RWPE2 (cell line): Measurements from ENCODE around the gene RING1.

Source experiments
- ATAC-seq: fragments of 200-7000 bp; cut with Tn5 transposase; 3 replicates; pipeline ENCODE4 v1.9.1; 2021; ENCODE audit warnings: low read depth
- DNase-seq: peaks from one replicate; pipeline ENCODE4 v3.0.0-alpha.2; 2020; ENCODE audit warnings: low spot score
- H3K27ac ChIP-seq: fragments of 450-650 bp; 2 replicates; pipeline ENCODE4 v1.5.1; 2017; ENCODE audit warnings: mild to moderate bottlenecking; ENCODE audit not compliant: poor library complexity, severe bottlenecking
- H3K27me3 ChIP-seq: fragments of 250-450 bp; sonication (Bioruptor Pico); 2 replicates; pipeline ENCODE4 v1.5.1; 2021; ENCODE audit warnings: mild to moderate bottlenecking, moderate library complexity; ENCODE audit not compliant: insufficient read depth, poor library complexity, severe bottlenecking
- H3K36me3 ChIP-seq: fragments of 250-450 bp; sonication (Bioruptor Pico); 2 replicates; pipeline ENCODE4 v1.5.1; 2020; ENCODE audit warnings: low read depth, mild to moderate bottlenecking, moderate library complexity
- H3K4me1 ChIP-seq: fragments of 250-450 bp; sonication (Bioruptor Pico); 2 replicates; pipeline ENCODE4 v1.5.1; 2021; ENCODE audit warnings: mild to moderate bottlenecking, moderate library complexity; ENCODE audit not compliant: insufficient read depth, poor library complexity, severe bottlenecking
- H3K4me3 ChIP-seq: fragments of 250-450 bp; sonication (Bioruptor Pico); 2 replicates; pipeline ENCODE4 v1.5.1; 2021; ENCODE audit warnings: mild to moderate bottlenecking, moderate library complexity; ENCODE audit not compliant: severe bottlenecking
- H3K9me3 ChIP-seq: fragments of 250-450 bp; sonication (Bioruptor Pico); 2 replicates; pipeline ENCODE4 v1.5.1; 2021; ENCODE audit warnings: mild to moderate bottlenecking, moderate library complexity; ENCODE audit not compliant: severe bottlenecking
- TF ChIP-seq, protein P1 (sequence below): fragments of 450-650 bp; IDR thresholded peaks from one replicate; pipeline ENCODE4 v1.5.1; 2017; ENCODE audit warnings: mild to moderate bottlenecking, moderate library complexity; ENCODE audit not compliant: poor library complexity, severe bottlenecking

The RING1 gene

DNA sequence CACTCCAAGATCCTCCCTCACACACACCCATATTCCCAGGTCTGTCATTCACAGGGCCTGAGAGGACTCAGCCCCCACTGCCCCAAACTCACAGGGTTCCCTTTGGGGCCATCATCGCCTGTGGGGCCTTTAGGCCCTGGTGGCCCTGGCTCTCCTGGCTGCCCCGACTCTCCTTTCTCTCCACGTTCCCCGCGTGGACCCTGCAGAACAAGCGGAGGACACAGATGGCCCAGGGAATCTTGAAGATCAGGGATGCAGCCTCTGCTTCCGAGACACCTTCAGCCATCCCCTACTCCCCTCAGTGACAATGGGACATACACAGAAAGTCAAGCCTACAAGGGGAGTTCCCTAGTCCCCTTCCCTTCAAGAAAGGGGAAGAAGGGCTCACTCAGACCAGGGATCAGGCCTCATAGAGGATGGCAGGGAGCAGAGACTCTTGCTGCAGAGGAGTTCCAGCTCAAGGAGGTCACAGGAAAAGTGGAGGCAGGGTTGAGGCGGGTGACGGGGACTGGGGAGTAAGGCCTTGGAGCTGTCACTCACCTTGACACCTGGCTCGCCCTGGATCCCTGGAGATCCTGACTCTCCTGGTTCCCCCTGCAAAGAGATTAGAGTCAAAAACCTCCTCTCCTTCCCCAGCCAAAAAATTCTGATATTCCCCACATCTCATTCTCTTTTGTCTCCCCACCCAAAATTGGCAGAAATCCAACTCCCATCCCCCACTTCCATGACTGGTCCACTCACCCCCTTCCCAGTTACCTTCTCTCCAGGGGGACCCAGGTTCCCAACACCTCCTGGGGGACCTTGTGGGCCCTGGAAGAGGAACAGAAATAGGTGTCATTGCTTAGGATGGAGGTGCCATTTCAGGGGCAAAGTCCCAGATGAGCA is 38.8 kb upstream of the RING1 start:
- H3K9me3 ChIP-seq = no peaks in the 10 kb centered on the region
- ATAC-seq (no peak), DNase-seq (peak; percentile 25)
- no peaks in the 10 kb centered on the region for H3K27me3 ChIP-seq
- H3K4me1 ChIP-seq = no peaks in the 10 kb centered on the region
- no peak overlapping the region for H3K4me3 ChIP-seq
- no peak overlapping the region for H3K27ac ChIP-seq
- TF ChIP-seq, protein P1, sequence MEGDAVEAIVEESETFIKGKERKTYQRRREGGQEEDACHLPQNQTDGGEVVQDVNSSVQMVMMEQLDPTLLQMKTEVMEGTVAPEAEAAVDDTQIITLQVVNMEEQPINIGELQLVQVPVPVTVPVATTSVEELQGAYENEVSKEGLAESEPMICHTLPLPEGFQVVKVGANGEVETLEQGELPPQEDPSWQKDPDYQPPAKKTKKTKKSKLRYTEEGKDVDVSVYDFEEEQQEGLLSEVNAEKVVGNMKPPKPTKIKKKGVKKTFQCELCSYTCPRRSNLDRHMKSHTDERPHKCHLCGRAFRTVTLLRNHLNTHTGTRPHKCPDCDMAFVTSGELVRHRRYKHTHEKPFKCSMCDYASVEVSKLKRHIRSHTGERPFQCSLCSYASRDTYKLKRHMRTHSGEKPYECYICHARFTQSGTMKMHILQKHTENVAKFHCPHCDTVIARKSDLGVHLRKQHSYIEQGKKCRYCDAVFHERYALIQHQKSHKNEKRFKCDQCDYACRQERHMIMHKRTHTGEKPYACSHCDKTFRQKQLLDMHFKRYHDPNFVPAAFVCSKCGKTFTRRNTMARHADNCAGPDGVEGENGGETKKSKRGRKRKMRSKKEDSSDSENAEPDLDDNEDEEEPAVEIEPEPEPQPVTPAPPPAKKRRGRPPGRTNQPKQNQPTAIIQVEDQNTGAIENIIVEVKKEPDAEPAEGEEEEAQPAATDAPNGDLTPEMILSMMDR = no peak
- H3K36me3 ChIP-seq = no peaks in the 10 kb centered on the region

DNA sequence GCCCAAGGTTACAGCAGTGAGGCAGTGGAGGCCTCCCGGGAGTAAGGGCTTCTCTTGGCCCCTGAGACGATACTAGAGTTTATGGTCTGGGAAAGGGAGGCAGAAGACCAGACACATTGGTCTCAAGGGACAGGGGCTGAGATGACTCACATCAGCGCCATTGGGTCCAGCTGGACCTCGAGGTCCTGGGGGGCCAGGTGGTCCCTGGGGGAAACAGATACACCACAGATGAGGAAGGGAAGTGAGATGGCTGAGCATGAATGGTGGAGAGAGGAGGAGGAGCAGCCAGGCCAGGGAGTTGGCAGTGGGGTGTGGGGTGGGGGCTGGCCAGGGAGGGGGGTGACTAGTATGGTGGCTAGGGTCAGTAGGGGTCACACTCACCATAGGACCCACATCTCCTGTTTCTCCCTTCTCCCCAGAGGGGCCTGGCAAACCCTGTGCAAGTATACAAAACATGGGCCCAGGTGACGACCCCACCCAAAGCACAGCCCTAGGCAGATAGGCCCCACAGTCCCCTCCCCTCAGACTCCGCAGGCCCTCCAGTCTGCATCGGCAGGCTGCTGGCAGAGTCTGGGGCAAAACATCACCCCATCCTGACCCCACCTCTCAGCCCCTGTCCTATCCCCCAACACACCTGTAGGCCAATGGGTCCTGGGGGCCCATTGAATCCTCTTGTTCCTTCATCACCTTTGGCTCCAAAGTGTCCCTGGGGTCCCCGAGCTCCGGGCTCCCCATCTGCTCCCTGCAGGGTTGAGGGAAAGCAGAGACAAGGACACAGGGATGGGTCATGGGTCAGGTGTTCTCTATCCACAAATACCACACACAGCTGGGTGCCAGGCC is 37.9 kb upstream of the RING1 start:
- Histone ChIP-seq H3K27ac (no peak overlapping the region), H3K36me3 (no peaks in the 10 kb centered on the region), H3K4me3 (no peak overlapping the region), H3K4me1 (no peaks in the 10 kb centered on the region), H3K27me3 (no peaks in the 10 kb centered on the region), H3K9me3 (no peaks in the 10 kb centered on the region)
- TF ChIP-seq, protein P1 = no peak
- ATAC-seq (no peak), DNase-seq (peak; percentile 26)

DNA sequence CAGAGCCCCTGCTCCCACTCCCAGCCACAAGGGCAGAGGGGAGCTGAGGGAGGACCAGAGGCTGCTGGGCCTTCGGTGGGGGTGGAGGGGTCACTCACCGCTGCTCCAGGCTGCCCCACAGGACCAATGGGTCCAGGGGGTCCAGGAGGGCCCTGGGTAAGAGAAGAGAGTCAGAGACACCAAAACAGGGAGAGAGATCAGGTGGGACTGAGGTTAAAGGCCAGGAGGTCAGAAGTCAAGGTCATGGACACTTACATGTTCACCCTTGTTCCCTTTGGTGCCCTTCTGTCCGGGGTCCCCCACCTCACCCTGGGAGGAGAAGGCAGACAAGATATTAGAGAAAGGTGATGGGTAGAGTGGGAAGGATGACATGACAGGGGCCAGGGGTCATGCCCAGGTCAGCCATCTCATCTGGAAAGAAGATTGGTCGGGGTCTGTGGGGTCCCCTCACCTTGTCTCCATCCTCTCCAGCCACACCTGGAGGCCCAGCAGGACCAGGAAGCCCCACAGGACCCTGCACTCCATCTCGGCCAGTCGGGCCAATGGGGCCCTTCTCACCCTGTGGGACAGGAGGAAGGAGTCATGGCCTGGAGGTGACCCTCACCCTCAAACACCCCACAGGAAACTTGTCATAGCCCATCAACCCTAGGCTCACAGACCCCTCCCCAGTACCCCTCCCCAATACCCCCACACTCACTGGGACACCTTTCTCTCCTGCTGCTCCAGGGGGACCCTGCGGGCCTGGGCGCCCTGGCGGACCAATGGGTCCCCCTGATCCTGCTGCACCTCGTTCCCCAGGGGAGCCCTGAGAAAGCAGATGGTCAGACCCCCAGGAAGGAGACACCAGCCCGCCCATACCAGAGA is 37.1 kb upstream of the RING1 start:
- TF ChIP-seq, protein P1 = no peak
- ATAC-seq = no peak
- no peak overlapping the region for H3K4me3 ChIP-seq

DNA sequence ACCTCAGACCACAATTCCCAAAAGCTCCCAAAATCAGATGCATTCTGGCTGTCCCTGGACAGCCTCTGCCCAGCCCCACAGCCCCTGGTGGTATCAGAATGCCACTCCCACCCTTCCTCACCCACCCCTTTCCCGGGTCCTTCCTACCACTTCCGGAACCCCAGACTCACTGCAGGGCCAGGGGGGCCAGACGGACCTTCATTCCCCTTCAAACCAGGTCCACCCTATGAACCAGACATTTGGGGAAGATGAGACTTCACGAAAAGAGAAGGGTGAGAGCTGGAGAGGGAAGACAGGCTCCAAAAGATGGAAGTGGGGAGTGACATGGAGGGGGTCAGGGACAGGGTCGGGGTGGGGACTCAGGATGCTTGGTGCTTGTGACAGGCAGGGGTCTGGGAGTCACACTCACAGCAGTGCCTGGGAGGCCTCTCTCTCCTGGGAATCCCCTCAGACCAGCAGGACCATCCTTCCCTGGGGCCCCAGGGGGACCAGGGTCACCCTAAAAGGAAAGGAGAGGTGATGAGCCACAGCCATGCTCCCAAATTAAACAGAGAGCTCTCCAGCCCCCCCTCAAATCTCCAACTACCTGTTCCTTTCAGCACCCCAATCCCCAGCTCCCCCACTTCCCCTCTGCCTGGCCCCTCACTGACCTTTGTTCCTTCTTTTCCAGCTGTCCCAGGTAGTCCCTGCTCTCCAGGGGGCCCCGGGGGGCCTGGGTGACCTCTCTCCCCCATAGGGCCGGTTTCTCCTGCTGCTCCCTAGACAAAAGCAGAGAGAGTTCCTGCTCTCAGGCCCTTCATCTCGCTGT is 36.2 kb upstream of the RING1 start:
- Histone ChIP-seq H3K4me3 (no peak overlapping the region), H3K27me3 (no peaks in the 10 kb centered on the region), H3K27ac (no peak overlapping the region), H3K4me1 (no peaks in the 10 kb centered on the region), H3K36me3 (no peaks in the 10 kb centered on the region), H3K9me3 (no peaks in the 10 kb centered on the region)
- TF ChIP-seq, protein P1 = no peak
- ATAC-seq (no peak), DNase-seq (peak; percentile 29)

More for the DNA sequence above, 37.1 kb upstream of the RING1 start:
- no peaks in the 10 kb centered on the region for H3K4me1 ChIP-seq
- H3K9me3 ChIP-seq = no peaks in the 10 kb centered on the region
- no peaks in the 10 kb centered on the region for H3K27me3 ChIP-seq
- H3K36me3 ChIP-seq = no peaks in the 10 kb centered on the region
- DNase-seq = peak; percentile 29
- no peak overlapping the region for H3K27ac ChIP-seq
